ENCODE results near the gene CFAP57.
"Not testable (repeated sequence)": the region's sequence is repeated elsewhere in the genome, so short reads cannot be mapped to it uniquely, and the experiment has no call there.

CFAP57 gene

GRCh38 chr1:43171876-43172526, at the start of gene CFAP57, which contains the start of gene EBNA1BP2:
TSS of gene CFAP57 (plus strand) at chr1:43172330. CDS start at chr1:43172754, 424 bp downstream.
TSS of gene EBNA1BP2 (minus strand) at chr1:43172290. CDS start at chr1:43172118, 172 bp downstream.
- DNase-seq (ENCODE audit: low read depth, low spot score), result peak; percentile 90

GRCh38 chr1:43123031-43123430, 49.1 kb upstream of the CFAP57 start:
- DNase-seq (ENCODE audit: low read depth, low spot score), result no peak

- DNase-seq (ENCODE audit: low read depth, low spot score), result no peak
Measured at GRCh38 chr1:43128816-43129215, 43.3 kb upstream of the CFAP57 start.

- DNase-seq (ENCODE audit: low read depth, low spot score), result no peak
Measured at GRCh38 chr1:43129426-43129825, 42.7 kb upstream of the CFAP57 start.

- no peak for DNase-seq (ENCODE audit: low read depth, low spot score)
Measured at GRCh38 chr1:43134068-43134467, 38.1 kb upstream of the CFAP57 start.

GRCh38 chr1:43134640-43135039, 37.5 kb upstream of the CFAP57 start:
- DNase-seq (ENCODE audit: low read depth, low spot score), result no peak

- no peak for DNase-seq (ENCODE audit: low read depth, low spot score)
Measured at GRCh38 chr1:43135857-43136781, 36.0 kb upstream of the CFAP57 start.

GRCh38 chr1:43137445-43138052, 34.6 kb upstream of the CFAP57 start:
- DNase-seq (ENCODE audit: low read depth, low spot score), result no peak

GRCh38 chr1:43139295-43139694, 32.8 kb upstream of the CFAP57 start:
- DNase-seq (ENCODE audit: low read depth, low spot score), result not testable (repeated sequence)

GRCh38 chr1:43140010-43140409, 32.1 kb upstream of the CFAP57 start:
- DNase-seq (ENCODE audit: low read depth, low spot score), result no peak

- DNase-seq (ENCODE audit: low read depth, low spot score), result no peak
Measured at GRCh38 chr1:43140583-43140982, 31.5 kb upstream of the CFAP57 start.

GRCh38 chr1:43143441-43143888, 28.7 kb upstream of the CFAP57 start:
- DNase-seq (ENCODE audit: low read depth, low spot score), result no peak

- no peak for DNase-seq (ENCODE audit: low read depth, low spot score)
Measured at GRCh38 chr1:43144237-43144636, 27.9 kb upstream of the CFAP57 start.

- DNase-seq (ENCODE audit: low read depth, low spot score), result no peak
Measured at GRCh38 chr1:43147625-43148327, 24.4 kb upstream of the CFAP57 start.

GRCh38 chr1:43149889-43150288, 22.2 kb upstream of the CFAP57 start:
- no peak for DNase-seq (ENCODE audit: low read depth, low spot score)

- DNase-seq (ENCODE audit: low read depth, low spot score), result no peak
Measured at GRCh38 chr1:43152866-43153265, 19.3 kb upstream of the CFAP57 start.

- no peak for DNase-seq (ENCODE audit: low read depth, low spot score)
Measured at GRCh38 chr1:43153443-43153842, 18.7 kb upstream of the CFAP57 start.

- DNase-seq (ENCODE audit: low read depth, low spot score), result no peak
Measured at GRCh38 chr1:43156026-43156425, 16.1 kb upstream of the CFAP57 start.

- DNase-seq (ENCODE audit: low read depth, low spot score), result no peak
Measured at GRCh38 chr1:43165162-43165561, 7.0 kb upstream of the CFAP57 start.

- no peak for DNase-seq (ENCODE audit: low read depth, low spot score)
Measured at GRCh38 chr1:43165765-43166164, 6.4 kb upstream of the CFAP57 start.

- no peak for DNase-seq (ENCODE audit: low read depth, low spot score)
Measured at GRCh38 chr1:43171312-43171875, 736 bp upstream of the CFAP57 start.
